HG03045 (cell line): ENCODE measurements around the gene SMOC2.
"Not testable (repeated sequence)": the region's sequence is repeated elsewhere in the genome, so short reads cannot be mapped to it uniquely, and the experiment has no call there.

Experiments
- ATAC-seq: cut with Tn5 transposase; IDR thresholded peaks from one replicate; pipeline ENCODE4 v1.9.1; 2021; ENCODE audit warnings: mild to moderate bottlenecking, moderate library complexity; ENCODE audit not compliant: unreplicated experiment

The SMOC2 gene

DNA sequence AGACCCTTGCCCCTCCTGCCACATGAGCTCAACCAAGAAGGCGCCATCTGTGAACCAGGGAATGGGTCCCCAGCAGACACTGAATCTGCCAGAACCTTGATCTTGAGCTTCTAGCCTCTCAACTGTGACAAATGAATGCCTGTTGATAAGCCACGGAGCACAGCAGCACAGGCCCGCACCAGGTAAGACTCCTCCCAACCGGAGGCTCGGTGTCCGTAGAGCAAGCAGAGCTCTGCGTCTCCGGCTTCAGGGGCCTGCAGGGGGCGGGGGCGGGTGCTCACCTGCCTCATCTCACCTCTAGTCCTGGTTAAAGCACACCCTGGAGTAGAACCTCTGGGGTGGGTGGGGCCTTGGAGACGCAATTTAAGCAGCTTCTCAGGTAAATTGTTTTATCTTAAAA lies 122.7 kb downstream of the SMOC2 start:
- no peak for ATAC-seq

DNA sequence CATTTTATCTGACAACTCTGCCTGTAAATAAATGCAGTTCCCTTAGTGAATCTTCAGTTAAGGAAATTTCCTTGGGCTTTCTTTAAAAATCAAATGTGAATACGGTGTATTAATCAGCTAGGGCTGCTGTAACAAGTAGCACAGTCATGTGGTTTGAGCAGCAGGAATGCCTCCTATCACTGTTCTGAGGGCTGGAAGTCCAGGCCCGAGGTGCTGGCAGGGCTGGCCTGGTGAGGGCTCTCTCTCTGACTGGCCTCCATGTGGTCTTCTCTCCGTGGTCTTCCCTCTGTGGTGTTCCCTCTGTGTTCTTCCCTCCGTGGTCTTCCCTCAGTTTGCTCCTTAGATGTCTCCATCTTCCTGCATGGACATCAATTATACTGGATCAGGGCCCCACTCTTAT lies 124.1 kb downstream of the SMOC2 start:
- no peak for ATAC-seq

- ATAC-seq: no peak
These were observed 129.2 kb downstream of the SMOC2 start for GRCh38 chr6:168570211-168570610.

DNA sequence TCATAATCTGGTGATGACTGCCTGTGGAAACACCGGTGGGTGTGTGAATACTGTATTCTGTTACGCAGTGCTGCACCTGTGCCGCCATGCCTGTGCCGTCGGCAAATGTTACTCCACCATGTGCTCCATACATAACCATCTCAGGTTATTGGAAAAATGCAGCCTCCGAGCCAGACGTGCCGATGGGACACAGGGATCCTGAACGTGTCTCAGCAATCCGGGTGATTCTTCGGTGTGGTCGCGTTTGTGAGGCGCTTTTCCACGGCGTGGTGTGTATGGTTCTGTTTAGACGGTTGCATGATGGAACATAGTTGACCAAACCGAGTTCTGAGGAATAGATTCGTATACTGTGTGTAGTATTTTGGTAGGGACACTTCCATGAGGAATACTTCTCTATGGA lies 130.3 kb downstream of the SMOC2 start:
- no peak for ATAC-seq

DNA sequence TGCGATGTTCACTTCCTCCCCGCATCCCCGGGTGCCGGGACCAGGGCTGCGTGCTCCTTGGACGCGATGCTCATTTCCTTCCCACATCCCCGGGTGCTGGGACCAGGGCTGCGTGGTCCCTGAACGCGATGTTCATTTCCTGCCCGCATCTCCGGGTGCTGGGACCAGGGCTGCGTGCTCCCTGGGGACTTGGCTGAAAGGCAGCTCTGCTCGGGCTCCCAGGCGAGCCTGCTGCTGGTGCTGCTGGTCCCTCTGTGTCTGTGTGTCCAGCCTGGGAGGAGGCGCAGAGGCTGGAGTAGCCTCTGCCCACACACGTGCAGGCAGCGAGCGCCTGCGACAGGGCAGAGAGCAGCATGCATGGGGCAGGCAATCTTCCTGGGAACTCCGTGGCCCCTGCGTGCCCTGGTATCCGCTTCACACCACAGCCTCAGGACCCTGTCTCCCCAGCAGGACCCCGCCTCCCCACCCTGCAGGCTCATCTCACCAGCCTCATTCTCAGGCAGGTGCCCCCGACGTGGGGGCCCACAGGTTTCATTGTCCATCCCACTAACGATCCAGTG lies 132.4 kb downstream of the SMOC2 start:
- not testable (repeated sequence) for ATAC-seq

GRCh38 chr6:168574075-168574698 lies 133.2 kb downstream of the SMOC2 start:
- ATAC-seq: no peak

- no peak for ATAC-seq
These were observed 133.8 kb downstream of the SMOC2 start for GRCh38 chr6:168574699-168575195.

GRCh38 chr6:168575346-168576098 lies 134.5 kb downstream of the SMOC2 start:
- no peak for ATAC-seq

GRCh38 chr6:168576388-168576787 lies 135.4 kb downstream of the SMOC2 start:
- no peak for ATAC-seq

DNA sequence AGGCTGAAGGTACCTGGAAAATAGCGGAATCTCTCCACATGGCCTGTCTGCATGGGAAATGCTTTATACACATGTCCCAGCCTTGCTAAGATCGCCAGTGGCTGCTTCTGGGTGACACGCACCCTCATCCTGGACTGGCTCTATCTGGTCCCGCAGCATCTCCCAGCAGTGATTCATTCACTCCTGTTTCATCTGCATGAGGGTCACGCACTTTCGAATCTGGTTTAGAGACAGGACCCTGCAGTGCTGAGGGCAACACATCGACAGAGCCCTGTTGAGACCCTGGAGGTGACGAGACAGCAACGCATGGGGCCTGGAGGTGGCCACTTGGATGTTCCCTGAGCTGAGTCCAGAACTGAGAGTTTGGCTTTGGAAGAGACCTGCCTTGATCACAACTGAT lies 136.5 kb downstream of the SMOC2 start:
- no peak for ATAC-seq

DNA sequence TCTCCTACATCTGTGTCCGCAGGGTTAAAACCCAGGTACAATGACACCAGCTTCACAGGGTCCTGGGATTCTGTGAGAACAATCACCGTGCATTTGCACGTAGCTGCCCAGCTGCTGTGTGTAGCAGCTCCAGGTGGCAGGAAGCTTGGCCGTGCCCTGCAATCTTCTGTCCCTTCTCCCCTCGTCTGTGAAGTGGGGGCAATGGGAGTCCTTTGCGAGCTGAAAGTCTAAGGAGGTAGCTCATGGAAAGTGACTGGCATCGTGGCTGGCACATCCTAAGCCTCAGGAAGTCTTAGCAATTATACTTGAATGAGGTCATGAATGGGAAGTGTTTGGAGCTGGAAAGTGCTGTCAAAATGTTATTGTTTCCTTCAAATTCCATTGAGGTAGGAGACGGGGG lies 137.1 kb downstream of the SMOC2 start:
- no peak for ATAC-seq

GRCh38 chr6:168581236-168581635 lies 140.3 kb downstream of the SMOC2 start:
- ATAC-seq: no peak

DNA sequence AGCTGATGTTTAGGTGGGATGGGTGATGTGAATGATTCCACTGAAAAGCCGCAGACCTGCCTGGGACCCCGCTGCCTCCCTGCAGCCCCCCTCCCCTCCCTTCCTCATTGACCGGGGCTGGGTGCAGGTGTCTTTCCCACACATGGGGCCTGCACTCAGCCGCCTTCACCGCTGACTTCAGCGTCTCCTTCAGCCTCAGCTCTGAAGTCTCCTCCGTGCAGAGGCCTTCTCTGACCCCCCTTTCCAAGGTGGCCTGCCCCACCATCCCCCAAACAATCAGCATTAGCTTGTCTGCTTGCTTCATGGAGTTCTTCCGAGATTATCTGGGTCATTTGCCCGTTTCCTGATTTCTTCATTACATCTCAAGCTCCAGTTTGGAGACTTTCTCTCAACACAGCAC lies 140.7 kb downstream of the SMOC2 start:
- ATAC-seq: no peak

GRCh38 chr6:168582571-168582981 lies 141.6 kb downstream of the SMOC2 start:
- no peak for ATAC-seq

DNA sequence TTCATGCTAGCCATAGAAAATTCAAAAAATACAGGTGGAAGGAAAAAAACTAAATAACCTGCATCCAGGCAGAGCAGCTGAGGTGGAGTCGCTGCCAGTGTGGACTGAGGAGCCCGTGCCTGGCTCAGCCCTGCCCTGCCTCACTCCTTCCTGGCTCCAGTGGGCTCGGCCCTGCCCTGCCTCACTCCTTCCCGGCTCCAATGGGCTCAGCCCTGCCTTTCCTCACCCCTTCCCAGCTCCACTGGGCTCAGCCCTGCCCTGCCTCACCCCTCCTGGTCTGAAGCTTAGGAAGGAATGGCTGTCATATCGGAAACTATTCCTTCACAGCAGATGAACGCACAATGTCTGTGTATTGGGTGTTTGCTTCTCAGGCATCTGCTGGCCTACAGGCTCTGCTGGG lies 142.1 kb downstream of the SMOC2 start:
- ATAC-seq: no peak

DNA sequence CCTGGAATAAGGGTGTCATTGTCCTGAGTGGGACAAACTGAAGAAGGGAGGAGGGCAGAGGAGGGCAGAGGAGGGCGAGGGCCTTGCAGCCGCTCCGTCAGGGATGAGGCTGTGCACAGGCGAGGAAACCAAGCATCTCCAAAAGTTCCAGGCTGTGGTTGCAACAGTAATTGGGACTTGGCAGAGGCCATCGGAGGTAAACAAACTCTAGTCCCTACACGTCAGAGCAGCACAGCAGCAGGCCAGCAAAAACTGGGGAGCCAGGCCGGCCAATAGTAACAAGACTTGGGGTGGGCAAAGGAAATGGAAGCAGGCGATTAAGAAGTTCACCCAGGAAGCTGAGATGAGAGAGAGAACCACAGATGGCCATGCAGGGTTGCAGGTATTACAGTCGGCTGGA lies 142.8 kb downstream of the SMOC2 start:
- no peak for ATAC-seq

GRCh38 chr6:168584249-168584648 lies 143.3 kb downstream of the SMOC2 start:
- no peak for ATAC-seq

- ATAC-seq: no peak
These were observed 143.7 kb downstream of the SMOC2 start for GRCh38 chr6:168584671-168585070.

DNA sequence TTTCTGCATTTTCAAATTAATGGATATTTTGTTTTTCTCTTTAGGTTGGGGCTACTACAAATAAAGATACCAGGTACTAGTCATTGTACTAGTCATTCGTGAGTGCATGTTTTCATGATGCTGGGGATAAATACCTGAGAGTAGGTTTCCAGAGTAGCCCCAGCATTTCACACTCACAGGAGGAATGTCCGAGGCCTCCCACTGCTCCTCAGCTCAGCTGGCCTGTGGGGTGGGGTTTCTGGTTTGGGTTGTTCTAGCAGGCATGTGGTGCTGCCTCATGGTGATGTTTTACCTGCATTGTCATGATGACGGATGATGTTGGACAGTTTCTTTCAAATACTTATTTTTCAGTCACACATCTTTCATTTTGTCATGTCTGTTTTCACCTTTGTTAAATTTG lies 144.5 kb downstream of the SMOC2 start:
- no peak for ATAC-seq

GRCh38 chr6:168589275-168589674 lies 148.3 kb downstream of the SMOC2 start:
- ATAC-seq: no peak

GRCh38 chr6:168590406-168590805 lies 149.4 kb downstream of the SMOC2 start:
- no peak for ATAC-seq

GRCh38 chr6:168596344-168596743 lies 155.4 kb downstream of the SMOC2 start:
- no peak for ATAC-seq
